Panc1 (cell line): ENCODE results near the gene LTF.

Experiments used
- POLR2AphosphoS5 ChIP-seq: IDR thresholded peaks from 2 replicates; pipeline ENCODE4 v1.6.1; 2012; ENCODE audit warnings: mild to moderate bottlenecking, low read depth, low read length, moderate library complexity
- TCF7L2 ChIP-seq: IDR thresholded peaks from 2 replicates; pipeline ENCODE4 v1.6.1; 2011; ENCODE audit warnings: mild to moderate bottlenecking, low read depth, low read length, inconsistent platforms
- TF ChIP-seq, protein P1 (sequence below): fragments of 450-650 bp; IDR thresholded peaks from 2 replicates; pipeline ENCODE4 v1.5.1; 2017; ENCODE audit warnings: mild to moderate bottlenecking

DNA sequence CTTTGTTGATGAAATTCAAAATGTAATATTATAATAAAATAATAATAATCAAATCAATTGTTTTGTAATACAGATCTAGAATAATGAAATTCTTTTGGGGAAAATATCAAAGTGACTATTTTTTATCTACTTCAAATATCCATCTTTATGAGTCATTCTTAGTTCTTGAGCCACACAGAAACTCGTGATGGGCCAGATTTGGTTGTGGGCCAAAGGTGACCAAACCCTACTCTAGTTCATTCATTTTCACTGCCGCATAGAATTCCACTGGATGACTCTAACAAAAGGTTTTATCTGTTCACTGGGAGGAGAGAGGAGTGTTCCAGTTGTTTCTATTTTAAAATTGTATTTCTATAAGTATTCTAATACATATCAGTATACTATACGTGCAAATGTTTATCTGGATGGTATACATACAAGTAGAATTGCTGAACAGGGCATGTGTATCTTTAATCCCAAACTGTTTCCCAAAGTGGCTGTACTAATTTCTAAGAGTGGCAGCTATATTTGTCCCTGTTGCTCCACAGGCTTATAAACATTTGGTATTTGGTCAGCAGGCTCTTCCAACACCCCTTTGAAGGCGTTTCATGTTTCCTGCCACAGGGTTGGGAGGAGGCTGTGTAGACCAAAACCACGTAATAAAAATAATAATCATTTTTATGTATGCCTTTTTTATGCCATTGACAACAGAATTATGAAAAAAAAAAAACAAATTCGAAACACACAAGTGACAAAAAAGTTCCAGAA is 25.8 kb upstream of the LTF start:
- TF ChIP-seq POLR2AphosphoS5 (no peak), TCF7L2 (no peak)
- TF ChIP-seq, protein P1, sequence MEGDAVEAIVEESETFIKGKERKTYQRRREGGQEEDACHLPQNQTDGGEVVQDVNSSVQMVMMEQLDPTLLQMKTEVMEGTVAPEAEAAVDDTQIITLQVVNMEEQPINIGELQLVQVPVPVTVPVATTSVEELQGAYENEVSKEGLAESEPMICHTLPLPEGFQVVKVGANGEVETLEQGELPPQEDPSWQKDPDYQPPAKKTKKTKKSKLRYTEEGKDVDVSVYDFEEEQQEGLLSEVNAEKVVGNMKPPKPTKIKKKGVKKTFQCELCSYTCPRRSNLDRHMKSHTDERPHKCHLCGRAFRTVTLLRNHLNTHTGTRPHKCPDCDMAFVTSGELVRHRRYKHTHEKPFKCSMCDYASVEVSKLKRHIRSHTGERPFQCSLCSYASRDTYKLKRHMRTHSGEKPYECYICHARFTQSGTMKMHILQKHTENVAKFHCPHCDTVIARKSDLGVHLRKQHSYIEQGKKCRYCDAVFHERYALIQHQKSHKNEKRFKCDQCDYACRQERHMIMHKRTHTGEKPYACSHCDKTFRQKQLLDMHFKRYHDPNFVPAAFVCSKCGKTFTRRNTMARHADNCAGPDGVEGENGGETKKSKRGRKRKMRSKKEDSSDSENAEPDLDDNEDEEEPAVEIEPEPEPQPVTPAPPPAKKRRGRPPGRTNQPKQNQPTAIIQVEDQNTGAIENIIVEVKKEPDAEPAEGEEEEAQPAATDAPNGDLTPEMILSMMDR, result no peak
